DLD1 (cell line): ENCODE measurements around the gene EBF3.

Experiments
- in situ Hi-C: cut with HindIII; loops from 2 replicates; pipeline ENCODE4 v1.10.0; 2017; ENCODE audit warnings: low sequenced_read_pairs

Gene EBF3

DNA sequence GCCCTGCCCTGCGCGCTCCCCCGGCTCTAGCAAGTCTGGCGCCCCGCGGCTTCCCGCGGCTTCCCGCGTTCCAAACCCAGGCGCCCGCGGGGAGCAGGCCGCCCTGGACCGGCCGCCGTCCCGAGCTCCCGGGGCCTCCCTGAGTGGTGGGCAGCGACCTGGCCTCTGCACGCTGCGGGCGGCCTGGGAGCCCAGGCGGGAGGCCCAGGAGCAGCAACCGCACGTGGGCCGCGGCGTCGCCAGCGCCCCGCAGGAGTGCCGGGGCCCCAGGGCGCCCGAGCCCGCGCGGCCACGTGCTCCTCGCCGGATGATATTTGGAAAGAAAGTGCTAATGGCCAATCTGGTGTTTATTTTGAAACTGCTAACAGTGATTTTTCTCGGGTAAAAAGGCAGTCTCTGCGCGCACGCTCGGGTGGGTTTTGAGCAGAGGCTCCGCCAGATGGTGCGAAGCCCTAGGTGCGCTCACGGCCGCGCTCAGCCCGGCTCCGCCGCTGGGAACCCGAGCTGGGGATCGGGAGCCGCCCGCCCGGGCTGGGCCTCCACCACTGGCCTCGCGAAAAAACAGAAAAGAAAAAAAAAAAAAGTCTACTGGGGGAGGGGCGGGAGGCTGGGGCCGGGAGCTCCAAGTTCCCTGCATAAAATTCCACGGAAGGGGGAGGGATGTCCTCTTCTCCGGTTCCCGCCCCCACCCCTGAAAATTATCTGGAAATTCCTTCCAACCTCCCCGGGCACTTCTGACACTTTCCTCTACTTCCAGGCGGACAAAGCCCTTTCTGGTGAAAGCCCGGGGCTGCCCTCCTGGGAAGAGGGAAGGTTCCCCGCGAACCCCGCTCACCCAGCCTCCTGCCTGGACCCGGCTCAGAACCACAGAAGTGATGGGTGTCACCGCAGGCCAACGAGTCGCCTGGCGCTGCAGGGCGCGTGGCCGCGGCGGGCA lies 4.3 kb downstream of the EBF3 start:
- in situ Hi-C loops, result no loop called here

DNA sequence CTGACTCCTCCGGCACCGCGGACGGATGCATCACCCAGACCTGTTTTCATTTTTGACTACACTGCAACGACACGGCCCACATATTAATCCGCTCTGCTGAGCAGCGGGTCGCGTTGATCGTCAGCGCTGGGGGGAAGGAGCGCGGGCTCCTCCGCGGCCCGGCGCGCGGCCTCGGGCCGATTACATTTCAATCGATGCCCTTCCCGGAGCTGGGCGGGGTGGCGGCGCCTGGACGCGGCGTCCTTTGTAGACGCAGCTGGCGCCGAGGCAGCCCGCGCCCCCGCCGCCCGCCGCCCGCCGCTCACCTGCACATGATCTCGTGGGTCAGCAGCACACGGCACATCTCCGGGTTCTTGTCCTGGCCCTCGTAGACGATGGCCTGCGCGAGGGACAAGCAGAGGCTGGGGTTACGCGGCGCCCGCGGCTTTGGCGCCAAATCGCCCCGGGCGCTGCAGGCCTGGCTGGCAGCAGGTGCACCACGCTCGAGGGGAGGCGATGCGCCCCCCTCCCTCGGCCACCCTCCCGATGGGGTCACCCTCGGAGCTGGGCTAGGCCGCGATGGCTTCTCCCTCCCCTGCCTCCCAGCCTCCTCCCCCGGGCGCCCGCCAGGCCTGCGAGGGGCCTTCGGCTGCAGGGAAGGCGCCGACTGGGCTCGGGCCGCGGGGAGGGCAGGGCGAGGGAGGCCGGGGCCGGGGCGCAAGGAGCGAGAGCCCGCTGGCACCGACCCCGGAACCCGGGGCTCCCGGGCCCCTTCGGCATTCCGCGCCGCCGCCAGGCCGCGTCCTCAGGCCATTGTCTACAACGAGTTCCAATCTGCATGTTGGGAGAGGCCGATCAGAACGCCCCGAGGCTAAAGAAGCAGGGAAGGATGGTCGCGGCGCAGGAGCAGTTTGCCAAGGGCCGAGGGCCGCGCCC lies 5.2 kb downstream of the EBF3 start:
- in situ Hi-C loops, result no loop called here

DNA sequence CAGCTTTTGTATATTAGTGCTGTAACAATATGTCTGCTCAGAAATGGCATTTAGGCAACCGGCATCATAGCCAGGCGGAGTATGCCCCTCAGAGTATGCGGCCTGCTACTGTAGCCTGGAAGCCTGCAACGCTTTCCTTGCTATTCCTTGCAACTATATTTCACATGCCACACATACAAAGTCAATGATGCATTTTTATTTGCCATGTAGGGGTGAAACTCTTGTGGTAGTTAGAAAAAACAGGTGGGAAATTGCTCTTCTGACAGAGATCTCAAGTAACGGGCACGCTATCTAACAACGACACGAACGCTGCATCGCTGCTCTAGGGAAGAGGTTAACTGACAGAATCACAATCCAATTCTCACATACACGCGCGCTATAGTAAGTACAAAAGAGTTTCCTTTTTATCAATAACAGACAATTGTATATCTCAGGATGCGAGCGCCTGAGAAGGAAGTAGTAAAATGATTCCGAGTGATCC lies 5.9 kb downstream of the EBF3 start:
- in situ Hi-C loops, result no loop called here

- in situ Hi-C loops, result no loop called here
Observed at GRCh38 chr10:129956876-129957673, 7.0 kb downstream of the EBF3 start.

- in situ Hi-C loops, result no loop called here
Observed at GRCh38 chr10:129956286-129956670, 7.8 kb downstream of the EBF3 start.

GRCh38 chr10:129955601-129956285 lies 8.3 kb downstream of the EBF3 start:
- in situ Hi-C loops, result no loop called here

DNA sequence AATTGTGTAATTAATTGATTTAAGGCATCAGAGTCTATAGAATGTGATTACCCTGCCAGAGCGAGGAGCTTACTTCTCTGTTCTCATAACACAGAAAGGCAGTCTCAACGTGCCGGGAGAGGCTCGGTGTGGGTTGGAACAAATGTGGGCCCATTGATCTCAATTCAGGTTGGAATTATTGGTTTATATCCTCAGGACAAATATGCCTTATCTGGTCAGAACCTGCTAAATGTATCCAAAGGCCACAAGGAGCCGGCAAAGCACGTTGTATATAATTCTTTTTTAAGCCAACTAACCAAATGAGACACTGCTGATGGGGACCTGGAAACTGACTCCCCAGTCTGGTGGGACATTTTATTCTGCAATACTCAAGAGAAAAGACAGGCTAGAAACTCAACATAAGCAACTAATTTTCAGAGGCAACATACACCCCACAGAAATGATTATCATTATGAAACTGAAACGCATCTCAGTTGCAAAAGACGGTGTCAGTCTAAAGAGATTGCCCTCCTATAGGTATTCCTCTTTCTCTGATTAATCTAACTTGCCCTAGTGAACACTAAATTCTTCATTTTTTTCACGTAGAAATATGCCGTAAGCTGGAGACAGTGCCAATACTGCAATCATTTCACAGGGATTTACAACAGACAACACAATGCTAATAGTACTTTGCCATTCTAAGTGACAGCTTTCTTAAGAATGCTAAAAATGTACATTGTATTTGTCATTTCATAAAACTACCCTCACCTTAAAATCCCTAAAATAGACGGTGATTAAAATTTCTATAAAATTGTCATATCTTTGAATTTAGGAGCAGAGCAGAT lies 9.4 kb downstream of the EBF3 start:
- in situ Hi-C loops, result no loop called here

- in situ Hi-C loops, result no loop called here
Observed at GRCh38 chr10:129953119-129954051, 10.7 kb downstream of the EBF3 start.

- in situ Hi-C loops, result no loop called here
Observed at GRCh38 chr10:129952378-129953118, 11.5 kb downstream of the EBF3 start.

- in situ Hi-C loops, result no loop called here
Observed at GRCh38 chr10:129951970-129952265, 12.2 kb downstream of the EBF3 start.

DNA sequence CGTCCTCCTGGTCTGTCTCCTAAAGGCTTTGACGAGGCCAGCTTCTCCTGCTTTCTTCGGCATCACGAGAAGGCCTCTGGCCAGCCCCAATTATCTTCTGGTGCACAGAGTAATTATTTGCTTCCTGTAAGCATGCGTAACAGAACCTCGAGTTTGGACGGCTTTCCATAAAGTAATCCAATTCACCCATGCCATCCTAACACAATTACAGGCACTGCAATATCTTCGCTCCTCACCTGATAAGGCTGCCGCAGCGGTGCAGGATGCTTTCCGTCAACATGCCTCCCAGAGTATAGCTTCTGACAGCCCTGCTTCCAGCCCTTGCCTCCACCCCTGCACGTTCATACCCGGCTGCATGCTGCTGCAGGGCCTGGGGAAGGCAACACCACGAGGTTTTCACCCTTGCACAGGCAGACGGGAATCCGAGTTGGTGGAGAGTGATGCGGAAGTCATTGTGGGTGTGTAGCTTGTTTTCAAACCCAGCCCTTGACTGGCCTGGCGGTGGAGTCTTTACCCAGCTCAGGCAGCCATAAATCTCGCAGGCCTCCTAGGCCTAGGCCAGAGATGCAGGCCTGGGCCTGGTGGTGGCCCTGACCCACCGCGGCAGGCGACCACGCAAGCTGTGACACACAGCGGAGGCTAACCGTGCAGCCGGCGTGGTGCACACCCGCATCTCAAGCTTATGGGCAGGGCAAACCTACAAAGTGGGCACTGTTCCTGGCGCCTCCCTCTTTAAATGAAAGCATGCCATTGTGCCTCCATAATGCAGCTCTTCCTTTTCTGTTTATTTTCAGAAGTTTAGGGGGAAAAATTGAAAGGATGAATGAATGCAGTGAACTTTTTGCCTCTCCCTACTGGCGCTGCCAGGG lies 12.7 kb downstream of the EBF3 start:
- in situ Hi-C loops, result no loop called here

DNA sequence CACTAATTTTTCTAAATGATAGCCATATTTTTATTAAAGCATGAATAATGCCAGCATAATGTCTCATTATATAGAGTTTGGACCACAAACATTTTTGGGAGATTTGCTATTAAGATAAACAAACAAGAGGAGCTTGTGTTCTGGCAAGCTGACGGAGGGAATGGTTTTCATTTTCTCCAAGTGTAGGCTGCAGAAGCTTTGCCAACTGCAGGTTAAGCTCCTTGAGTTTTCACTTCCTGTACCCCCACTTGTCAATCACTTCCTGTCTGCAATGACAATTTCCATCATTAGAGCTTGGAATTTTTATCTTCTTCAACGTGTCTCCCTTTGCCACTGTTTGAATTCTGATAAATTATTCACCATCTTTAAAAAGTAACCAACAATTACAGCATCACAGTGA lies 13.4 kb downstream of the EBF3 start:
- in situ Hi-C loops, result no loop called here

DNA sequence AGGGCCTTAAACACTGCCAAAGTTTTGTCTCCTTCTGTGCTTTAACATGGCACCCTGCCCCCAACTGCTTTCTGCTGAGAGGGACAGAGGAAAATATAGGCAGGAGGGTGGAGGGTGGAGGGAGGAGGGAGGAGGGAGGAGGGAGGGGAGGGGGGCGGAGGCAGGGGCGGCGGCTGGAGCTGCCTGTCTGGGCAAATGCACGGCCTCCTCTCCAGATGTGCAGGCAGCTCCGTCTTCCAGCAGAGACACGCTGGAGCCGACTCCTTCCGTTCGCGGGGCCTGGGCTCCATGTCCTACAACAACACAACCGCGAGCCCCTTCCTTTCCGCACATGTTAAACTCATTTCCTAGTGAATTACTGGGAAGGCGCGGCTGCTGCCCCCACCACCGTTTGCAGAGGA lies 14.2 kb downstream of the EBF3 start:
- in situ Hi-C loops, result no loop called here

- in situ Hi-C loops, result no loop called here
Observed at GRCh38 chr10:129949411-129949810, 14.7 kb downstream of the EBF3 start.

- in situ Hi-C loops, result no loop called here
Observed at GRCh38 chr10:129946859-129947258, 17.2 kb downstream of the EBF3 start.

DNA sequence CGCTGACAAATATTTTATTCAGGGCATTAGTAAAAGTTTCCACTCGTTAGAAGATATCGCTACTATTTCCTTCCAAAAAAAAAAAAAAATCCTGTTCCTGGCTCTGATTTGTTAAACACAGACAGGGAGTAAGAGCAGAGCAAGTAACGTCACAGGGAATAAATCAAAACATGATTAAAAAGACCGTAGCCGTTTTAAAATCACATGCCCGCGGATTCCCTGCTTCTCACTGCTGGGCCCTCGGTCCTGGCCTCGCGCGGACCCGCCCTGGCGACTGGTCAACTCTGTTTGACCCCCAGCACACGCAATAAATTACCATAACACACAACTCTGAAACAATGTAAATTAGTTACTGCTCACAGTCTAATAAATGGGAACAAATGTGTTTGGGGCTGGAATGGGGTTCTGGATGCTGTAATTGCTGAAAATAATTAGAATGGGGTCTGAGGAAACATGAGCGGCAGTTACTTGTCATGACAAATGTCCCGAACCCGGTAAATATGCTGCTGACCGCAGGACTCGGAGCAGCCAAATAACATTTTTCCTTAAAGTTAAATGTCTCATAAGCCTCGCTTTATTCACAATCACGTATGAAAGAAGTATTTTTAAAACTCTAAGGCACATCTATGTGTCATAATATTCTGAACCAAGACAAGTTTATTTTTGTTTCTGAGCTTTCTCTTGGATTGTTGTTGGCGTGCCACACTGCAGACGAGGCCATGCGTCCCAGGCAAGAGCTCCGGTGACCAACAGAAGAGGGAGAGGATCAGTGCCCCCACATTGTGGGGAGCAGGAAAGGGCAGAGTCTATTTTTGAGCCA lies 17.9 kb downstream of the EBF3 start:
- in situ Hi-C loops, result no loop called here
